K562 (cell line): ENCODE measurements around the gene ZBTB48. TPM values are rescaled to one million over a fixed set of nuclear protein-coding genes. Genes with fewer than 3 reads are reported as not detected.

Source experiments
- ARID4B ChIP-seq: sonication (generic); formaldehyde crosslinking; IDR thresholded peaks from 2 replicates; pipeline ENCODE4 v1.8.0; 2022; ENCODE audit warnings: mild to moderate bottlenecking, missing genetic modification reagents
- ETS1 ChIP-seq: conservative IDR thresholded peaks from 2 replicates; pipeline ENCODE4 v1.6.1; 2011; ENCODE audit warnings: low read depth, mild to moderate bottlenecking, low read length; ENCODE audit not compliant: control insufficient read depth
- GTF2E2 ChIP-seq: fragments of 200-800 bp; sonication (Bioruptor generic); IDR thresholded peaks from 2 replicates; pipeline ENCODE4 v1.6.1; 2016; ENCODE audit warnings: missing genetic modification characterization, missing compliant biosample characterization
- POLR3A ChIP-seq: IDR thresholded peaks from 2 replicates; pipeline ENCODE4 v1.6.1; 2011; ENCODE audit warnings: borderline replicate concordance, mild to moderate bottlenecking, moderate library complexity; ENCODE audit not compliant: insufficient read length, insufficient read depth; ENCODE audit errors: extremely low read depth
- REST ChIP-seq, 2 experiments: fragments of 450-650 bp; formaldehyde crosslinking in 1 of 2; IDR thresholded peaks; 2 replicates each; pipeline versions ENCODE4 v1.4.0 to v1.6.1; 2014 to 2020; ENCODE audit warnings: mild to moderate bottlenecking in 2 of 2, borderline replicate concordance in 1 of 2, low read depth in 1 of 2
- TFAP4 ChIP-seq: sonication (generic); formaldehyde crosslinking; IDR thresholded peaks from 2 replicates; pipeline ENCODE4 v1.8.0; 2022; ENCODE audit warnings: missing genetic modification reagents, mild to moderate bottlenecking, moderate library complexity, borderline replicate concordance
- TOE1 ChIP-seq, 2 experiments: fragments of 450-650 bp in 1 of 2; sonication (generic) in 1 of 2; formaldehyde crosslinking in 1 of 2; IDR thresholded peaks; 2 replicates each; pipeline versions ENCODE4 v1.7.1 to v1.8.0; 2016 to 2022; ENCODE audit warnings: borderline replicate concordance in 2 of 2, mild to moderate bottlenecking in 2 of 2, antibody characterized with exemption in 1 of 2, inconsistent platforms in 1 of 2, low read depth in 1 of 2, missing genetic modification reagents in 1 of 2, moderate library complexity in 1 of 2
- ZBTB1 ChIP-seq: sonication (generic); formaldehyde crosslinking; IDR thresholded peaks from 2 replicates; pipeline ENCODE4 v1.8.1; 2023; ENCODE audit warnings: missing genetic modification reagents, low read depth, mild to moderate bottlenecking, borderline replicate concordance
- ZNF311 ChIP-seq: fragments of 250-450 bp; sonication (Bioruptor Pico); IDR thresholded peaks from 2 replicates; pipeline ENCODE4 v1.4.0; 2020; ENCODE audit warnings: mild to moderate bottlenecking, moderate library complexity
- polyA plus RNA-seq, 8 experiments: library from polyadenylated mRNA; depleted of rRNA in 4 of 8; stranded (reverse) in 5 of 8; unstranded in 3 of 8; fragments of >200 nt; fragmentation: Nextera tagmentation in 2 of 8; fragmentation: Illumina TruSeq in 1 of 8; extraction: Ambion mirVana in 2 of 8; extraction: Trizol in 1 of 8; gene quantifications; 2 replicates each; pipeline versions ENCODE4 v1.2.1 to v1.2.3, GENCODE V29; 2011 to 2014; ENCODE audit warnings: inconsistent platforms in 1 of 8, missing spikeins in 1 of 8
- total RNA-seq, 7 experiments: library from RNA; depleted of rRNA in 6 of 7; stranded (reverse); fragments of >200 nt in 6 of 7; fragmentation: Illumina TruSeq in 2 of 7; extraction: Trizol in 2 of 7; gene quantifications; 2 replicates each; pipeline versions ENCODE4 v1.2.1 to v1.2.3, GENCODE V29; 2011 to 2021; ENCODE audit warnings: low replicate concordance in 1 of 7

The ZBTB48 gene
- total and polyA plus RNA-seq, 9 of the 15 experiments (the other 6 are each of a cell fraction or from before 2014, with no cell fraction given): 1.9 to 66.9 (median 29.5) TPM

- 0 out of 2 replicates have a peak, but pooled peaks have one; percentile 31 for TF ChIP-seq ETS1
- no peak for TF ChIP-seq REST (IDR thresholded peaks at IDR 0.05; ENCODE audit: borderline replicate concordance)
- no peak; the same call in 1 of the 2 replicates for TF ChIP-seq REST (CRISPR knock-in tag; IDR thresholded peaks at IDR 0.05; ENCODE audit: low read depth)
- TF ChIP-seq TFAP4 (CRISPR knock-in tag): peak; percentile 77; the same call in 1 of the 2 replicates
- TF ChIP-seq TOE1 (IDR thresholded peaks at IDR 0.05; ENCODE audit: borderline replicate concordance): peak; percentile 39; the same call in 1 of the 2 replicates
- TF ChIP-seq TOE1 (CRISPR knock-in tag; IDR thresholded peaks at IDR 0.05; ENCODE audit: borderline replicate concordance, low read depth): peak; percentile 30; the same call in 1 of the 2 replicates
- 0 out of 2 replicates have a peak, but pooled peaks have one; percentile 37 for TF ChIP-seq ZNF311 (CRISPR knock-in tag)
- TF ChIP-seq ZBTB1 (CRISPR knock-in tag): peak; percentile 38; the same call in 1 of the 2 replicates
- TF ChIP-seq POLR3A: no peak
- TF ChIP-seq ARID4B (CRISPR knock-in tag): peak; percentile 90
- 0 out of 2 replicates have a peak, but pooled peaks have one; percentile 0 for TF ChIP-seq GTF2E2 (tag)
Measured at GRCh38 chr1:6603915-6604558, 24.2 kb downstream of the ZBTB48 start (continued).
